Measurements from ENCODE around the gene TMEM132E.

- no peak for TF ChIP-seq POLR2A (IDR thresholded peaks at IDR 0.05)
- no peak for TF ChIP-seq CTCF (IDR thresholded peaks at IDR 0.05)
- TF ChIP-seq POLR2AphosphoS5 (IDR thresholded peaks at IDR 0.05; ENCODE audit: insufficient read depth in 1 of 2, low read depth in 1 of 2): no peak
Observed at GRCh38 chr17:34633351-34633750, 54.0 kb downstream of the TMEM132E start.

Measured in vagina (tissue), 2 donors.